Lower leg skin (tissue), 3 donors: ENCODE data around the gene ZNF407.

Experiments used
- CTCF ChIP-seq, 3 donors: fragments of 450-650 bp; IDR thresholded peaks; one replicate each; pipeline ENCODE4 v1.5.1; 2016; ENCODE audit warnings: antibody characterized with exemption in 3 of 3, mild to moderate bottlenecking in 3 of 3, moderate library complexity in 2 of 3
- POLR2A ChIP-seq, 2 donors: fragments of 450-650 bp; IDR thresholded peaks; one replicate each; pipeline ENCODE4 v1.6.1; 2016 to 2017; ENCODE audit warnings: antibody characterized with exemption in 2 of 2, mild to moderate bottlenecking in 1 of 2, moderate library complexity in 1 of 2

- TF ChIP-seq POLR2A (IDR thresholded peaks at IDR 0.05), result no peak
- no peak for TF ChIP-seq CTCF (IDR thresholded peaks at IDR 0.05)
These were observed 466.2 kb downstream of the ZNF407 start for GRCh38 chr18:75063615-75064512.
